Adipose tissue (tissue), 3 donors: ENCODE measurements around the gene COLEC11. TPM values are rescaled to one million over a fixed set of nuclear protein-coding genes. Genes with fewer than 3 reads are reported as not detected.
"Not testable (repeated sequence)": the region's sequence is repeated elsewhere in the genome, so short reads cannot be mapped to it uniquely, and the experiment has no call there.

Source experiments
- H3K27ac ChIP-seq: one replicate; pipeline ENCODE4 v1.5.1; 2013; ENCODE audit warnings: low read depth, low read length
- WGBS, 3 donors: extraction: QIAGEN DNeasy Blood & Tissue Kit; methylation state at CpG; one replicate each; pipeline ENCODE4 v1.1.7; 2013; 5-methylcytosine and 5-hydroxymethylcytosine counted together
- polyA plus RNA-seq, 3 donors: library from polyadenylated mRNA; stranded (reverse); fragments of 200-250 nt; gene quantifications; one replicate each; pipeline ENCODE4 v1.2.3, GENCODE V29; 2013
- donor health status: healthy with polysubstance abuse.
- donor health status: Bipolar disorder and iron deficiency.
- donor health status: healthy.

The COLEC11 gene
- polyA plus RNA-seq, 3 donors, result 7.9 to 19.6 (median 9.6) TPM

DNA sequence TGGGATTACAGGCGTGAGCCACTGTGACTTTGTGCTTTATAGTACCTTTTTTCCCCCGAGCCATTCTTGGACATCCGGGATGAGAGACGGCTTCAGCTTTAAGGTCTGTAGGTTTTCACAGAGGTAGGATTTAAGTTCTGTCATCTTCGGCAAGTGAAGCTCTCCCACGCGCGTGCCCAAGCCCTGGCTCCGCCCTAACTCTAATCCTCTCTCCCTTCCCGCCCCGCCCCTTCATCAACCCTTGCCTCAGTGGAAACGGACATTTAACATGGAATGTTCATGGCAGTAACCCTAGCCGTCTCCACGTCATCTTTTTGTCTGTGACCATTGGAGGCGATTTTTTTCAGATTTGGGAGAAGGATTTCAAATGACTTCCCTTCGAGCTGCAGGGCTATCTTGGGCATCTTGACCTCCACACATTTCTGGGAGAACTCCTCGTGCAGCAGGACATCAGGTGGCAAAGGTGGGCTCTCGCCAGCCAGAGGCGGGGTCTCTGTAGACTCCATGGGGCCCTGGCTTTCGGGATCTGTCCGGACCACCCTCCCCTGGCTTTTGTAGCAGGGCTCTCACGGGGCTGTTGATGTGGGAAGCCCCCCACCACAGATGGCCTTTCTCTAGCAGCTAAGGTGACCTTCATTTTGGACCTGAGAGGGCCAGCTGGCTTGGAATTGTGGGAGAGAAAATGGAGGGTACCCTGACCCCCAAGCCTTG lies 6.8 kb downstream of the COLEC11 start:
- H3K27ac ChIP-seq, result no peak overlapping the region
- WGBS, 3 donors, result 73 to 75% (median 74%) methylated on average over 22 of the region's 22 CpGs

DNA sequence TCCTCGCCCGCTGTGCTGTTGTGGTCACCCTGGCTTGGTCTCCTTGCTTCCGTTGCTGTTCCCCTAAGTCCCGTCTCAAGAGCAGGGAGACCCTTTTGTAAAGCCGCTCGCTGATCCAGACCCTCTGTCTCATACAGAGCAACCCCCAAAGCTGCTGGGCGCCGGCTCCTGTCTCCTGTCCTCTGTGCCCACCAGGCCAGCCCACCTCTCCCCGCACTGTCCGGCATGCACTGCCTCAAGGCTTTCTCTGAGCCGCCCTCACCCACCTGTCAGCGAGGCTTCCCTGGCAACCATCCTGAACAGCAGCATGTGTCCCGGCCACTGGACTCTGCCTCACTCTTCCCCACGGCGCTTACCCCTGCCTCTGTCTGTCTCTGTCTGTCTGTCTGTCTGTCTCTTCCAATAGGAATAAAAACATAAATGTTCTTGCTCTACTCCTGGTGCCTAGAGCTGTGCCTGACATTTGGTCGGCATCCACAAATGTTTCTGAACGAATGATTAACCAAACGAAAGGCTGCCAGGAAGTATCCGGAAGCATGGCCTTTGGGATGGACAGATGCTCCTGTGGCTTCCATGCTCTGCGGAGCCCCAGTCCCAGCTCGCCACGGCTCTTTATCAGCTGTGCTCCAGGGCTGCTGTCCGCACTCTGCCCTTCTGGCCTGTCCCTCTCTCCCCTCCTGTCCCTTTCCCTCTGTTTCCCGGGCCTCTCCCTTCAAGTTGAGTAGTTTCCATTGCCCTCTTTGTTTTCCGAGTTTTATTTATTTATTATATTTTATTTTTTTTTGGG lies 7.8 kb downstream of the COLEC11 start:
- no peak overlapping the region for H3K27ac ChIP-seq
- 74 to 91% (median 89%) methylated on average over 25 of the region's 25 CpGs for WGBS, 3 donors

DNA sequence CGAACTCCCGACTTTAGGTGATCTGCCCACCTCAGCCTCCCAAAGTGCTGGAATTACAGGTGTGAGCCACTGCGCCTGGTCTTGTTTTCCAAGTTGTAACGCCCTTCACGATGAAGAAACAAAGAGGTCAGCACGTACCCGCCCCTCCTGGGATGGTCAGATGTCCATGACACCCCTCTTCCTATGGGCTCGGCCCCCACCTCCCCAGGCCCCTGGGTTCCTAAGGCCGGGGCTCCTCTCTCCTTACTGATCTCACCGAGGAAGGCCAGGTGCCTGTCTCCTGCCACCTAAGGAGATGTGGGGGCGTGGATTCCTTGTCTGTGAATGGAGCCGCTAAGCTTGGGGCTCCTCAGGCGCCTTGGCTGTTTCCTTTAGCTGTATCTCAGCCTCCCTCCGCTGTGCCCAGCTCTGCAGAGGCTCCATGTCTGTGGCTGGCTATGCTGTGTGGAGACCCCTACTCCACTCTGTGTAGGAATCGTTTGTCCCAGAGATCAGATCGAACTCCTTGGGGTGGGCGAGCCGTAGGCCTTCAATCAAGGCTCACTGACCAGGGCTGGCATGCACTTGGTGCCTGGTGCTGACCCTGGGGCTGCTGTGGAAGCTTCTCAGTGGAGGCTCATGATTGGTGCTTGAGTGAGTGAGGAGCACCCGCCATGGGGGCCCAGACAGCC lies 8.8 kb downstream of the COLEC11 start:
- H3K27ac ChIP-seq, result no peak overlapping the region
- 89 to 92% (median 90%) methylated on average over 19 of the region's 19 CpGs for WGBS, 3 donors

DNA sequence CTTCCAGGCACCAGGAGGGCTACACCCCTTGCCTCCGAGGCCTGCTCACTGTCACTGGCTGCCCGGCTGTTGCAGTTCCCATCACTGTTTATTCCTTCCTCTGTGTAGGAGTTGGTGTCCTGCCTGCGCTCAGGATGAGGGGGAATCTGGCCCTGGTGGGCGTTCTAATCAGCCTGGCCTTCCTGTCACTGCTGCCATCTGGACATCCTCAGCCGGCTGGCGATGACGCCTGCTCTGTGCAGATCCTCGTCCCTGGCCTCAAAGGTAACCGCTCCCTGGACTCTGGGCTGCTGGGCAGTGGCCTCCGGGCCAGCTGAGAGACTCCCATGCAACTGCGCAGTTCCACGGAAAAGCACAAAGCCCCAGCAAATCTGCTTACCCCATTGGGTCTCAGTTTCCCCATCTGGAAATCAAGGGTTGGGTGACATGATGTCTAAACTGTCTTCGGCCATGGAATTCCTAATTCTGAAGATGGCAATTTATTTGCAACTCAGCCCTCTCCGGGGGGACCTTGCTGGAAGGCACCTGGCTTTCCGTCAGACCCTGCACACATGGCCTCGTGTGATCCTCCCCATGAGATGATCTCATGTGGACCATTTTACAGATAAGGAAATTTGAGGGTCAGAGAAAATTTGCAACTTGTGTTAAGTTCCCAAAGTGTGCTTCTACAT lies 9.4 kb downstream of the COLEC11 start:
- 76 to 83% (median 78%) methylated on average over 16 of the region's 16 CpGs for WGBS, 3 donors
- no peak overlapping the region for H3K27ac ChIP-seq

DNA sequence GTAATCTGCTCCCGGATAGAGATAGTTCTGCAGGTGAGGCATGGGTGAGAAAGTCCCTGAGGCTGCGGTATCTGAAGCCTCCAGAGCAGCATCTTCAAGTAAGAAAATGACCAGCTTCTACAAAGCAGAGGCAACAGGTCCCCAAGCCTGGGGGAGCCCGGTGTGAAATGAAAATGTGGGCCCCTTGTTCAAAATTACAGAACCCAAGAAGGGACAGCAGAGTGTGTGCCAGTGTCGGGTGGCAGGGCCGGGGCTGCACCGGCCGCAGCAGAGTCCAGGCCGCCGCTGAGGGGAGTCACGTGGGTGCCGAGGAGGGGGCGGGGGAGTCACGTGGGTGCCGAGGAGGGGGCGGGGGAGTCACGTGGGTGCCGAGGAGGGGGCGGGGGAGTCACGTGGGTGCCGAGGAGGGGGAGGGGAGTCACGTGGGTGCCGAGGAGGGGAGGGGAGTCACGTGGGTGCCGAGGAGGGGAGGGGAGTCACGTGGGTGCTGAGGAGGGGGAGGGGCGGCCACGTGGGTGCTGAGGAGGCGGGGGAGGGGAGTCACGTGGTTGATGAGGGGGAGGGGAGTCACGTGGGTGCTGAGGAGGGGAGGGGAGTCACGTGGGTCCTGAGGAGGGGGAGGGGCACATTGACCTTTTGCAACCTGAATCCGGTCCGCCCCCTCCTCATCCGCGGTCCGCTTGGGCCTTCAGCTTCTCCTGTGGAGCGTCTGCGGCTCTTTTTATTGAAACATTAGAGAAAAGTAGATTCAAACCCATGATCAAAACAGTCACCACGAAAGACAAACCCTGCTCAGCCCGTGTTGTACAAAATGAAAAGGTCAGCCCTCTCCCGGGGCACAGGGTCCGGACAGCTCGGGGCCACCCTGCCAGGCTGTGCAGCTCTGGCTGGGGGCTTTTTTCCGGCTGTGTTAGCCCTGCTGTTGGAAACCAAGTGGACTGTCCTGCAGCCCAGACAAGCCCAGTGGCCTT lies 10.4 kb downstream of the COLEC11 start:
- H3K27ac ChIP-seq, result no peak overlapping the region
- 21 to 55% (median 30%) methylated on average over 26 to 42 of the region's 44 CpGs for WGBS, 3 donors

DNA sequence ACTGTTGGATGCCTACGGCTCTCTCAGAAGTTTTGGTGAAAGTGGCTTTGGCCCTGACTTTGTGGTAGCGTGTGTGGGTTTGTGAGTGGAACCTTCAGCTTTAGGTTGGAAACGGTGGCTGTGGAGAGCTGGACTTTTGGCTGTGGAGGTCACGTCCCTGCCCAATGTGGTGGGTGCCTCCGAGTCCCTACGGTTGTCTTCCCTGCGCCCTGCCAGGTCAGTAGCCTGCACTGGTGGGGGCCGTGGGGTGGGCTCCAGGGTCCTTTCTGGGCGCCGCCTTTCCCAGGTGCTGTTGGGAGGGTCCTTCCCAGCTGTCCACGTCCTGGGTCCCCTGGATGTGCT lies 11.1 kb downstream of the COLEC11 start:
- 84 to 92% (median 89%) methylated on average over 11 of the region's 11 CpGs for WGBS, 3 donors
- no peak overlapping the region for H3K27ac ChIP-seq

DNA sequence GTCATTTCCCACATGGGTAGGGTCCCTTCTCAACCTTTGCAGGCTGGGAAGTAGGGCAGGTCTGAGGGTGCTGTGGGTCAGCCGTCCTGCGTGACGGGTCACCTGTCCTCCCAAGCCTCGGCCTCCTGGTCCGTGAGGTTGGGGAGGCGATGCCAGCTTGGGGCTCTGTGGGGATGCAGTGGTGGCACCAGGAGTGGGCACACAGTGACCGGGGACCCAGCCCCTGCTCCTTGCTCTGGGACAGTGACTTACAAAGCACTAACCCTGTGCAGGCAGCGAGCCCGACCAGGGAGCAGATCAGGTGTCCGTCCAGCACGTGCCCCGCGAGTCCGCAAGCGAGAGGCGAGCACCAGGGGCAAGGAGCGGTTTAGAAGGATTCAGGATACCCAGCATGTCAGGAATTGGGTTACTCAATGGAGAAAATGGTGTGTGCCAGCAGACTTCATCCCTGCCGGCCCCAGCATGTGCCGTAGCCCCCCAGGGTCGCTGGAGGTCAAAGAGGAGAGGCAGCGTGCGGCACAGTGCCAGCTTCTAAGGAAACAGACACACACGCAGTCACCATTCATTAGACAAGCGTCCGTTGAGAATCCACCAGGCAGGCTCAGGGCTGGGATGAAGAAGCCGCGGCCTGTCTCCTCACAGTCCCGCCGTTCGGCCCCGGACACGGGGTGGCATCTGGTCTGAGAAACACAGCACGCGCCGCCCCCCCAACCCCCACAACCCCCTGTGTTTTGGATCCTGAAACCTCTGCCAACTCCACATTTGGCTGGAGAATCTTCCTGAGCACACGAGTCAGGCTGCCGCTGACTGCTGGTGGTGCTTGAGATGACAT lies 11.7 kb downstream of the COLEC11 start:
- 83 to 93% (median 89%) methylated on average over 37 of the region's 37 CpGs for WGBS, 3 donors
- no peak overlapping the region for H3K27ac ChIP-seq

DNA sequence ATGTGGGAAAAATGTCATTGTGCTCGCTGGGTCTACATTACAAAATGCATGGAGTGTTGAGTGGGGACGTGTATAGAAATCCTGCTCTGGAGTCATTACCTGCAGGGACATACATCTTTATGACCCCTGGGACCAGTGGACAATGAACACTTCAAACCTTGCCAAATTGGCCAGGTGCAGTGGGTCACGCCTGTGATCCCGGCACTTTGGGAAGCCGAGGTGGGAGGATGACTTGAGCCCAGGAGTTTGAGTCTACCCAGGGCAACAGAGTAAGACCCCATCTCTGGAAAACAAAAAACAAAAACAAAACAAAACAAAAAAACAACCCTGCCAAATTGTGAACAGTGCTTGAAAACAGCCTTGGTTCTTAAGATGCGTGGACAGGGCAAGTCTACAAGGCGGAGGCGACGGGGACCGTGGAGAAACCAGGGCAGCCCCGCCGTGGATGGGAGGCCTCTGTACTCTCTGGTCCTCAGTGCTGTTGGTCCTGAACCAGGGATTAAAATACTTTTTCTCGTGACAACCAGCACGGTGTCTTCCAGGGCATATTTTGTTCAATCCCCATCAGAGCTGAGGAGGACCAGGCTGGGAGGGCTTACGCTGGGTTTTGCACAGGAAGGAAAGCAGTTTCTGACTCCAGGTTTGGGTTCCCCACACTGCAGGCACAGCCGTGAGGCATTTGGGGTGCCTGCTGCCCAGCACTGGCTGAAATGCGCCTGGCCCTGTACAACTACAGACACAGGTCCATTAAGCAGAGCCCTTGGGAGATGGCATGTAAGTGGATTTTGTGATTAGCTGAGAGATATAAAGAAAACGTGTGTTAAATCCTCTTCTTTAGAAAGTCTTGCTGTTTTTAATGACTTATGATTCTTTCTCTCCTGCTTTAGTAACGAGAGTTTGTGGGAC lies 13.7 kb downstream of the COLEC11 start:
- H3K27ac ChIP-seq, result no peak overlapping the region
- 76 to 83% (median 81%) methylated on average over 19 of the region's 19 CpGs for WGBS, 3 donors

DNA sequence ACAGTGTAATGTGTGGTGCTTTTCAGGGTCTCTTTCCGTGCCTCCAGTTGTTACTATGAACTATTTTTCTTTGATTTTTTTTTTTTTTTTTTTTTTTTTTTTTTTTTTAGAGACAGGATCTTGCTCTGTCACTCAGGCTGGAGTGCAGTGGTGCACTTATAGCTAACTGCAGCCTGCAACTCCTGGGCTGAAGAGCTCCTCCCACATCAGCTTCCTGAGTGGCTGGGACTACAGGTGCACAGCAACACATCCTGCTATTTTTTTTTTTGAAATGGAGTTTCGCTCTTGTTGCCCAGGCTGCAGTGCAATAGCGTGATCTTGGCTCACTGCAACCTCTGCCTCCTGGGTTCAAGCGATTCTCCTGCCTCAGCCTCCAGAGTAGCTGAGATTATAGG lies 14.4 kb downstream of the COLEC11 start:
- WGBS, 3 donors, result 74 to 81% (median 75%) methylated on average over 4 of the region's 4 CpGs
- H3K27ac ChIP-seq, result not testable (repeated sequence)

DNA sequence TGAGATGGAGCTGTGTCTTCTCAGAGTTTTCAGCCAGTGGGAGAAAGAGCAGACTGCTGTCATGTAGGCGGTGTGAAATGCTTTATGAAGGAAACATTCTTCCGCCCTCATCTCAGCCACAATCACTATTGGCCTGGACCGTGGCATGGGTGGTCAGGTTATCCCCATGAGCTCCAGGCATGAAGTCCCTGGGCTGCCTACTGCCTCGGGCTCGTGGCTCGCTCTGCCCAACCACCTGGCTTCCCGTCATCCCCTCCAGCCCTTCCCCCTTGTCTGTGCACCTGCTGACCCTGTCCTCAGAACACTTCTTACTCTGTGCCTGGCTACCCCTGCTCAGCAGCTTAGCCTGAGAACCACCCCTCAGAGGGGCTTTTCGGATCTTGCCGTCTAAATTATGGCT lies 15.5 kb downstream of the COLEC11 start:
- WGBS, 3 donors, result 86 to 91% (median 88%) methylated on average over 9 of the region's 9 CpGs
- H3K27ac ChIP-seq, result no peak overlapping the region

DNA sequence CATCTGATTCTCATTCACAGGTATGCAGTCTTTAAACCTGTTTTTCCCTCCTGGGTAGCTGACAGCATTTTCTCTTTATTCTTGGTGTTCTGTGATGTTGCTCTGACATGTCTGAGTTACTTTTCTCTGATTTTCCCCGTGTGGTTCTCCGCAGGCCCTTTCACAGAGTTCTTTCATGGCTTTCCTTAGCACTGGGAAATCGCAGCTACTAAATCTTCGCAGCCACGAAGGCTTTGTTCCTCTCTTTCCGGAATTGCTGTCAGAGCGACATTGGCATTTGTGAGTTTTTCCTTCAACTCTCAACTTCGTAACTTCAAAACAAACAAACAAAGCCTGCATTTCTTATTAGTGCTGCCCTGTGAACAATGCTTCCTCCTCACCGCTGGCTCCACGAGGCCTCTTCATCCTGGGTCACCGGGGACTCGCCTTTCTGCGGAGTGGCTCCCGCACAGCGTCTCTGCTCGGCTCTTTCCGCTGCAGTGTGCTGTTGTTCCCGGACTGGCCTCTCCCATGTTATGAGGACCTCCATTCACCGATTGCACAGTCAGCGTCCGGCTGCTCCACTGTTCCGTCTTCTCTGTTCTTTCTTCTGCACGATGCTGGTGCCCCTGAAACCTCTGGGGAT lies 16.1 kb downstream of the COLEC11 start:
- WGBS, 3 donors, result 66 to 74% (median 73%) methylated on average over 23 of the region's 23 CpGs

DNA sequence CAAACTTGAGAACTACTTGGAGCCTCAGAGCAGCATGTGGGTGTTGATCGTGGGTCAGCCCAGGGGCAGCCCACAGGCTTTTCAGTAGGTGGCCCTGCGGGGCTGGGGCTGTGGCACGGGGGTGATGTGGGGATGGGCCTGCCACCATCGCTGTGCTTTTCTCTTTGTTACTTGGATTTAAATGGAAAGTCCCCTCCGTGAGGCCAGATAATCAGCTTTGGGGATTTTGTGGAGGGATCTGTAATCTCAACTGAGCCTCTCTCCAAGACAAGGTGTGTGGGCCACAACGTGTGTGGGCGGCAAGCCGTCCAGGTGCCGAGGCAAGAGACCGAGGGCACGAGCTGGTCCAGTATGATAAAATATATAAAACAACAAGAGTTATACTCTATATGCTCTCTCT lies 16.7 kb downstream of the COLEC11 start:
- WGBS, 3 donors, result 77 to 88% (median 84%) methylated on average over 11 of the region's 11 CpGs
- H3K27ac ChIP-seq, result no peak overlapping the region

More for the DNA sequence above, 16.1 kb downstream of the COLEC11 start:
- H3K27ac ChIP-seq, result no peak overlapping the region

DNA sequence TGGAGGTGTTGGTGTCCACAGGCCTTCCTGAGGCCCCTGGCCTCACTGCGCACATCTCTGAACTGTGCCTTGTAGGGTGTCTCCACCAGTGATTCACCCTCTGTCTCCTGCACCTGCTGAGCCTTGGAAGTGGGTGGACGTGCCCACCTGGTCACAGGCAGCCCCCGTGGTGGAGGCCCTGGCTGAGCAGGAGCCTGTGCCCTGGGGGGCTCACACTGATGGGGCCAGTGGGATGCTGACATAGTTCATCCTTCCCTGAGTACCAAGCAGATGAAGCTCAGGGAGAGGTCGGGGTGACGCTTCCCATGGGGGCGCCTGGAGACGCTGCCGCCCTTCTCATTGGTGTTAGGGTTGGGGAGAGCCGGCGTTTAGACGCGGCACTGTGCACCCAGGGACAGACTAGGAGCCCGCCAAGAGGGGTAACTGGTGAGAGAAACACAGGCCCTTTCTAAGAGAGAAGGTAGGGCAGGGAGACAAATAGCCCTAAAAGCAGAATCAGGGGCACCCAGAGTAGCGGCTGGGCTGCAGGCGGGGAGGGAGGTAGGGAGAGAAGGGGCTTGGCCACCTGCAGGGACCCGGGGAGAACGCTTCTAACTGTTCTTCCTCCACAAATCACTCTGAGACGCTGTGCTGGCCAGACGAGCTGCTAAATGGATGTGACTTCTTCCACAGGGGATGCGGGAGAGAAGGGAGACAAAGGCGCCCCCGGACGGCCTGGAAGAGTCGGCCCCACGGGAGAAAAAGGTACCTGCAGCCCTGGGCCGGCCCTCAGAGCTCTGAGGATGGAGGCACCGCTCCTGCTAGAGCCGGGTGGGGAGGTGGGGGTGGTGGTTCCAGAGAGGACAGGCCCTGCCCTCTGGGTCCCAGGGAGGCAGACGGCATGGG lies 18.0 kb downstream of the COLEC11 start:
- WGBS, 3 donors, result 85 to 91% (median 86%) methylated on average over 29 of the region's 29 CpGs
- H3K27ac ChIP-seq, result no peak overlapping the region

DNA sequence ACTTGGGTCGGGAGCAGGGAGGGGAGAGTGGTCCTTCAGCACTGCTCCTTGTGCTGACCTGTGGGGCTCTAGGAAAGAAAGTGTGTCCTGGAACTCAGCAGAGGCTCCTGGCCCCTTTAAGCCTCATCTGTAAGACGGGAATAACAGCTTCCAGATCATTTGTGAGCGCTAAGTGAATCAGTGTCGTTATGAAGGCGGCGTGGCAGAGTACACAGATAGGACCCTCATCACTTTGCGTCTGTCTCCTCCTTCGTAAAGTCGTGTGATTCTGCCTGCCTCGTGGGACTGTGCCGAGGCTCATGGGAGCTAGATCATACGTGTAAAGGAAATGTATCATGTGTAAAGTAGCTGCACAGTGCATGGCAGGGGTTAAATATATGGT lies 18.6 kb downstream of the COLEC11 start:
- no peak overlapping the region for H3K27ac ChIP-seq
- 91 to 98% (median 93%) methylated on average over 12 of the region's 12 CpGs for WGBS, 3 donors

DNA sequence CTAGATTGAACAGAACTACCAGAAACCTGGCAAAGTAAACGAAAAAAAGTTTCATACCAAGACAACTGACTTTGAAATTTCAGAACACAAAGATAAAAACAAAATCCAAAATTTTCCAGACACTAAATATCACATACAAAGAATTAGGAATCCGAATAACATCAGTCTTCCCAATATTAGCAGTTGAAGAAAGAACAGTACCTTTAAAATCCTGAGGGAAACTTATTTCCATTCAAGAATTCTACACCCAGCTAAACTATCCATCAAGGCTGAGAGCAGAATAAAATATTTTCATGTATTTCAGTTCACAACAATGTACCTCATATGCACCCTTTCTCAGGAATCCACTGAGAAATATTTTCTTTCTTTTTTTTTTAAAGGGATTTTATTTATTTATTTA lies 19.8 kb downstream of the COLEC11 start:
- 77 to 91% (median 90%) methylated on average over 2 of the region's 2 CpGs for WGBS, 3 donors
- H3K27ac ChIP-seq, result not testable (repeated sequence)
